ENCODE measurements around the gene RXFP4. TPM values are rescaled to one million over a fixed set of nuclear protein-coding genes. Genes with fewer than 3 reads are reported as not detected.
A peak's percentile ranks its signal among the peaks of the same experiment; 100 is the strongest.

The RXFP4 gene
- total and polyA plus RNA-seq, 10 donors: 0.06 to 0.88 TPM; not detected in 8

- no peaks in the 10 kb centered on the region for H3K9me3 ChIP-seq
- H3K27me3 ChIP-seq (replicated peaks in 1 of 7): no peaks in the 10 kb centered on the region
- peak overlapping the region in 2 of 8 donors; percentile 4 to 46 for H3K4me3 ChIP-seq
- TF ChIP-seq POLR2A (IDR thresholded peaks at IDR 0.05) (no peak), POLR2AphosphoS5 (IDR thresholded peaks at IDR 0.05) (peak; percentile 72 to 80 (median 75)), CTCF (IDR thresholded peaks at IDR 0.05 in 8 of 11, conservative IDR thresholded peaks at IDR 0.05 in 3 of 11) (peak in 1 of 11 experiments; percentile 18)
- H3K4me1 ChIP-seq: peaks cover 93 to 100% (median 98%) of the 10 kb centered on the region in 6 donors
- DNase-seq: peak; percentile 94
- H3K27ac ChIP-seq: peak overlapping the region; percentile 60 to 99 (median 92)
- intact Hi-C loops (cut with DNase I; ENCODE audit: low total_unique reads): no loop called here
- H3K36me3 ChIP-seq: peaks cover 0 to 80% (median 31%) of the 10 kb centered on the region in 6 donors
- WGBS, 5 donors: 12 to 23% (median 14%) methylated on average over 11 of the region's 11 CpGs
Measured at GRCh38 chr1:155970531-155971167, 29.2 kb downstream of the RXFP4 start.

- no peaks in the 10 kb centered on the region for H3K27me3 ChIP-seq (replicated peaks in 1 of 7)
- H3K27ac ChIP-seq: peak overlapping the region in 7 of 8 donors; percentile 70 to 99 (median 98)
- no peaks in the 10 kb centered on the region for H3K9me3 ChIP-seq
- intact Hi-C loops (cut with DNase I; ENCODE audit: low total_unique reads): no loop called here
- no peak for TF ChIP-seq CTCF (IDR thresholded peaks at IDR 0.05 in 8 of 11, conservative IDR thresholded peaks at IDR 0.05 in 3 of 11)
- peak in 2 of 3 donors; percentile 33 to 63 for TF ChIP-seq POLR2AphosphoS5 (IDR thresholded peaks at IDR 0.05)
- WGBS, 5 donors: 64 to 83% (median 70%) methylated on average over 7 to 9 of the region's 9 CpGs
- H3K4me3 ChIP-seq: peak overlapping the region in 1 of 8 donors; percentile 23
- peaks cover 0 to 65% (median 16%) of the 10 kb centered on the region in 6 donors for H3K36me3 ChIP-seq
- H3K4me1 ChIP-seq: peaks cover 84 to 100% (median 95%) of the 10 kb centered on the region in 6 donors
- peak; percentile 77 for DNase-seq
Measured at GRCh38 chr1:155971910-155972809, 30.7 kb downstream of the RXFP4 start.

- peak overlapping the region in 2 of 8 donors; percentile 96 to 98 for H3K4me3 ChIP-seq
- H3K27me3 ChIP-seq (replicated peaks in 1 of 7): no peaks in the 10 kb centered on the region
- peak overlapping the region; percentile 21 to 99 (median 97) for H3K27ac ChIP-seq
- H3K4me1 ChIP-seq: peaks cover 69 to 92% (median 82%) of the 10 kb centered on the region in 6 donors
- no peak for DNase-seq
- no peak for TF ChIP-seq POLR2AphosphoS5 (IDR thresholded peaks at IDR 0.05)
- no peak for TF ChIP-seq CTCF (IDR thresholded peaks at IDR 0.05 in 8 of 11, conservative IDR thresholded peaks at IDR 0.05 in 3 of 11)
- no peak for TF ChIP-seq POLR2A (IDR thresholded peaks at IDR 0.05)
- no peaks in the 10 kb centered on the region for H3K9me3 ChIP-seq
- H3K36me3 ChIP-seq: peaks cover 0 to 50% (median 7%) of the 10 kb centered on the region in 6 donors
- intact Hi-C loops (cut with DNase I; ENCODE audit: low total_unique reads): no loop called here
- WGBS, 5 donors: 48 to 70% (median 52%) methylated on average over 3 of the region's 3 CpGs
Measured at GRCh38 chr1:155973723-155974122, 32.3 kb downstream of the RXFP4 start.
